GDM1 (cell line): ENCODE measurements around the gene CARD14.
"Not testable (repeated sequence)": the region's sequence is repeated elsewhere in the genome, so short reads cannot be mapped to it uniquely, and the experiment has no call there.

Source experiments
- DNase-seq: peaks from one replicate; lab custom pipeline; 2025; lab: John Stamatoyannopoulos, UW

Gene CARD14

GRCh38 chr17:80183581-80184422 lies 14.0 kb downstream of the CARD14 start:
- DNase-seq = no peak

GRCh38 chr17:80184423-80184714 lies 14.5 kb downstream of the CARD14 start:
- no peak for DNase-seq

DNA sequence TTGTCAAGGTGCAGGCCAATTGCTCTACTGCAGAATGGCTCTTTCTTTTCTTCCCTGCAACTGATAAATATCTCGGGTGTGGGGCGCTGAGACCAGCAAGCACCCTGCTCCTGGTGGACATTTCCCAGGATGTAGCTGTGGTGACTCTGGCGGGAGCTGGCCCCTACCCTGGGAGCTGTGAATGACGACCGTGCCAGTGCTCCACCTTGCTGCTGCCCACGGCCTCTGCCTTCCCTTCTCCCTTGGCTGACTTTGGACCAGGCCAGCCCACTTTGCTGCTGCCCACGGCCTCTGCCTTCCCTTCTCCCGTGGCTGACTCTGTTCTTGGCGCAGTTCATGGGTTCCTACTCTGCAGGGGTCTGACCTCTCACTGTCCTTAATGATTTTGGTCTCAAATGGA lies 16.1 kb downstream of the CARD14 start:
- DNase-seq = no peak

- DNase-seq = no peak
These were observed 17.3 kb downstream of the CARD14 start for GRCh38 chr17:80187090-80187489.

GRCh38 chr17:80187515-80187941 lies 17.7 kb downstream of the CARD14 start:
- no peak for DNase-seq

GRCh38 chr17:80189611-80190010 lies 19.8 kb downstream of the CARD14 start:
- DNase-seq = no peak

GRCh38 chr17:80190716-80191115 lies 20.9 kb downstream of the CARD14 start:
- no peak for DNase-seq

DNA sequence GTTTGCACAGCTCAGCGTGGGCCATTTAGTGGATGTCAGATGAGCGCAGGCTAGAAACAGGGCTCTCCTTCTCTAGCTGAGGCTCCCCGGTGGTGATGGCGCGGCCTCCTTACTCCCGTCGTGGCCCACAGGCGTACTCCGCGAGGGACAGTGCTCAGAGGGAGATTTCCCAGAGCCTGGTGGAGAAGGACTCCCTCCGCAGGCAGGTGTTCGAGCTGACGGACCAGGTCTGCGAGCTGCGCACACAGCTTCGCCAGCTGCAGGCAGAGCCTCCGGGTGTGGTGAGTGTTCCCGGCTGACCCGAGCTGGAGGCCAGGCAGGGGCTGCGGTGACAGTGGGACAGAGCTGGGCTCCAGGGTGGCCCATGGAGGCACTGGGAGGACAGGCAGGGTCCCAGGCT lies 21.4 kb downstream of the CARD14 start:
- DNase-seq = no peak

DNA sequence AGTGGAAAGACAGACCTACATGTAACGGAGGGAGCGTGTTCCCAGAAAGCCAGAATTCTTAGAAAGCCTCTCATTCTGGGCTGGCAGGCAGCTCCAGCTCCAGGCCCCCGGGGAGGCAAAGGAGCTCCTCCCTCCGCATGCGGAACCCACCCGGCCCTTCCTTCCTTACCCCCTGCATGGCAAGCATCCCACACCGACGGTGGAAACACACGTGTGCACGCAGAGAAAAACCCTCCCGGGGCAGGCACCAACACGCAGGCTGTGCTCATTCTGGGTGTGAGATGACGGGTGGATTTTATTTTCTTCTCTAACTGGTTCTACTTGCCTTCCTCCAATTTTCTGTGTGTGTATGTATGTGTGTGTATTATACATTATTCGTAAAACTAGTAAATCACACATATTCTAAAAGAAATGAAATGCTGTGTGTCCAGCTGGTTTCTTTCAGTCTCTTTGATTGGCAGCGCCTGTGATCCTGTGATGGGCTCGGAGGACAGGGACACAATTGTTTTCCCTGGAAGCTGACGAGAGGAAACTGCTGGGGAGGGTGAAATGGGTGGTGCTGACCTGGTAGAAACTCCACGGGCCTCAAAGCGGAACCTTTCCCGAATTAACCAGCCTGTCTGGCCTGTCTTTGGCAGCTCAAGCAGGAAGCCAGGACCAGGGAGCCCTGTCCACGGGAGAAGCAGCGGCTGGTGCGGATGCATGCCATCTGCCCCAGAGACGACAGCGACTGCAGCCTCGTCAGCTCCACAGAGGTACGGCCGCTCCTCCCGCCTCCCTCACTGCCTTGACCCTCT lies 22.2 kb downstream of the CARD14 start:
- no peak for DNase-seq

GRCh38 chr17:80195141-80195540 lies 25.3 kb downstream of the CARD14 start:
- DNase-seq = no peak

DNA sequence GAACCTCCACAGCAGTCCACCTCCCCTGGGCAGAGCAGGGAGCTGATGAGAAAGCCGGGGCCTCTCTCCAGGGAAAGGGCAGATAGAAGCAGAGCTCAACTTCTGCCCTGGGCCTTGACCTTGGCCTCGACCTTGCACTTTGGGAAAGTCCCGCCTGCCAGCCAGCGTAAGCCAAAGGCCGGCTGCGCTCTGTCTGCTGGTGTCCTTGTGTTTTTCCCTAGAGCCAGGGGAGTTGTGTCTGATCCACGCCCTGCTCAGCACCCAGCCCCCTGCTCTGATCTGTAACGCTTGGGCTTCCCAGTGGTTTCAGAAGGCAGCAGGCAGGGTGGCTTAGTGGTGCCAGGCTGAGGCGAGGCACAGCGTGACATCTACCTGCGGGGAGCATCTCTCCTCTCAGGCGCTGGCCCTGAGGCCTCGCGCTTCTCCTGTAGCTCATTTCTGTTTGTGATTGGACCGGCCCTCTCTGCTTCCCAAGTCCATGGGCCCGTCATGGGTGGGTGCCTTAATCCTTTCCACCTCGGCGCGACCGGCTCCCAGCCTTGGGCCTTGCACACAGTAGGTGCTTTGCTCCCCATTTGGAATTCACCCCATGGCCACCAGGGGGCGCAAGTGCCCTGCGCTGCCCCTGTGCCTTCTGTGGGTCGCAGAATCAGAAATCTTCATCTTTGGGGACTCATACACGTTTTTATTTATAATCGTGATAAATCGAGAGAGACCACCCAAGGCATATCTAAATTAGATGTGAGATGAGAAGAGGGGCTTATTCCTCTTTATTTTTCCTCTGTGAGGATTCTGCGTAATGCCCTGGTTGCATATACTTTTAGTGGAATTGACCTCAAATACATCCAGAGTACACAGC lies 26.1 kb downstream of the CARD14 start:
- no peak for DNase-seq

DNA sequence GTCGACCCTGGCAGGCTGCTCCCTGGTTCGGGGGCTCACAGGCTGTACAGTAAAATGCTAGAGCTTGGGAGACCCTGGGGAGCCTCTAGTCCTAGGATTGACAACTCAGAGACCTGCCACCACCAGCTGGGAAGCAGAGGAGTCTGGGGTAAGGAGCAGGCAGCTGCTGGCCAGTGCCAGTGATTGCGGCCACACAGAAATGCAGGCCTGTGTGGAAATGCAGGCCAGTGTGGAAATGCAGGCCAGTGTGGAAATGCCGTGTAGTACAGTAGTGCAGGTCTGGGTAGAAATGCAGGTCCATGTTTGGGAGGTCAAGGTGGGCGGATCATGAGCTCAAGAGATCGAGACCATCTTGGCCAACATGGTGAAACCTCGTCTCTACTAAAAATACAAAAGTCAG lies 26.8 kb downstream of the CARD14 start:
- no peak for DNase-seq

GRCh38 chr17:80198144-80198661 lies 28.4 kb downstream of the CARD14 start:
- DNase-seq = no peak

DNA sequence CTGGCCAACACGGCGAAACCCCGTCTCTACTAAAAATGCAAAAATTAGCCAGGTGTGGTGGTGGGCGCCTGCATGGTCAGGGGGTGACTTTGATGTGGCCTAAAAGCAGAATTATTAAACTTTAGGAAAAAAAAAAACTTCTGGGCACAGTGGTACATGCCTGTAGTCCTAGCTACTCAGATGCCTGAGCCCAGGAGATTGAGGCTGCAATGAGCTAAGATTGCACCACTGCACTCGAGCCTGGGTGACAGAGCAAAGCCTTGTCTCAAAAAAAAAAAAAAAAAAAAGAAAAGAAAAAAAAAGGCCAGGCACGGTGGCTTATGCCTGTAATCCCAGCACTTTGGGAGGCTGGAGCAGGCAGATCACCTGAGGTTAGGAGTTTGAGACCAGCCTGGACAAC lies 29.5 kb downstream of the CARD14 start:
- DNase-seq = not testable (repeated sequence)

- DNase-seq = no peak
These were observed 31.6 kb downstream of the CARD14 start for GRCh38 chr17:80201446-80201845.

DNA sequence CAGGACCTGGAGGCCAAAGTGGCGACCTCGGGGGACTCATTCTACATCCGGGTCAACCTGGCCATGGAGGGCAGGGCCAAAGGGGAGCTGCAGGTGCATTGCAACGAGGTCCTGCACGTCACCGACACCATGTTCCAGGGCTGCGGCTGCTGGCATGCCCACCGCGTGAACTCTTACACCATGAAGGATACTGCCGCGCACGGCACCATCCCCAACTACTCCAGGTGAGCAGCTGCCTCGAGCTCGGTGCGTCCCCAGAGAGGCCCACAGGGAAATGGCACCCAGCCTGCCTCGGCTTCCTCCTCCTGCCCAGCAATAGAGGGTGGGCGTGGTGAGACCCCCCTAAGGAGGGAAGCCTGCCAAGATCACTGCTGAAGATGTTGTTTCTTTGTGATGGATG lies 32.4 kb downstream of the CARD14 start:
- no peak for DNase-seq

DNA sequence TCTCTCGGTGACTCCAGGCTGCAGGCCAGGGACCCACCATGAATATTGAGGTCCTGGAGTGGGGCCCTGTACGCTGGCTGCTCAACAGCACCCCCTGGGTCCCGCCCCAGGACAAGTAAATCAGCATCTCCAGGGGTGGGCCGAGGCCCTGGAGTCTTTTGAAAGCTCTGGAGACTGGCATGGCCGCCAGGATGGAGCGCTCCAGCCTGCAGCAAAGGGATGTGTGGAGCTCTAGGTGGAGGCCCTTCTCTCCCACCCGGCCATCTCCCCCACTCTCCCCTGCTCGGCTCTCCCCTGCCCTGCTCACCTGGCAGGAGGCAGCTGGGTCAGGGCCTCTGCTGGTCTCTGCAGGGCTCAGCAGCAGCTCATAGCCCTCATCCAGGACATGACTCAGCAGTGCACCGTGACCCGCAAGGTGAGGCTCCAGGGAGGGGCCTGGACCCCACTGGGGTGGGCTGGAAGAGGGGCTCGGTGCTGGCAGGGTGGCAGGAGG lies 33.7 kb downstream of the CARD14 start:
- no peak for DNase-seq

DNA sequence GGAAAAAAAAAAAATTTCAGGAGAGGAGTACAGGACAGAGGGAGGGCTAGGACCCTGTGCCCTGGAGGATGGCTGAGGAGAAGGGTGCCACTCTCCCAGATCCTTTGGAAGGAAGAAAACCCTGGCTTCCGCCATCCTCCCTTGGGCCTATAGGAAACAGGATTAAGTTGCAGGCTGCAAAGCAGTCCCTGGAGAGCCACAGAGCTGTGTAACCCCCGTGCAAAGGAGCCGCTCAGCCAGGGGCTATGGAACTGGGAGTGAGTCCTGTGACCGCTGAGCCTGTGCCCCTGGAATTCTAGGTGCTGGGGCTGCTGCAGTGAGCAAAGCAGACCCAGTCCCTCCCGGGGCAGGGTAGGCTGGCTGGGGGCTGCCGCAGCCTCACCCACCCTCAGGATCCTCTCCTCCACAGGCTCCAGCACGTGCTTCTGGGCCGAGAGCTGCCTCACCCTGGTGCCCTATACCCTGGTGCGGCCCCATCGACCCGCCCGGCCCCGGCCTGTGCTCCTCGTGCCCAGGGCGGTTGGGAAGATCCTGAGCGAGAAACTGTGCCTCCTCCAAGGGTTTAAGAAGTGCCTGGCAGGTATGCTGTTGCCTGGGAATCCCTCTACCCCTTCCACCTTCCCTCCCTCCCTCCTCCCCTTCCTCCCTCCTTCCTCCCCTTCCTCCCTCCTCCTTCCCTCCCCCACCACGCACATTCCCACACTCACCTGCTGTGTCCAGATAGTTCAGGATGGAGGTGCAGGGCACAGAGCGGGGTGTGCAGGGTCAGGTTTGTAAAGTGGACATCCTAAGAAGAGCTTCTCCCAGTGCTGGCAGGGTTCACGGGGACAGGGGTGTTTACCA lies 35.0 kb downstream of the CARD14 start:
- no peak for DNase-seq

GRCh38 chr17:80205811-80206210 lies 36.0 kb downstream of the CARD14 start:
- DNase-seq = no peak

GRCh38 chr17:80208050-80208449 lies 38.2 kb downstream of the CARD14 start:
- no peak for DNase-seq

DNA sequence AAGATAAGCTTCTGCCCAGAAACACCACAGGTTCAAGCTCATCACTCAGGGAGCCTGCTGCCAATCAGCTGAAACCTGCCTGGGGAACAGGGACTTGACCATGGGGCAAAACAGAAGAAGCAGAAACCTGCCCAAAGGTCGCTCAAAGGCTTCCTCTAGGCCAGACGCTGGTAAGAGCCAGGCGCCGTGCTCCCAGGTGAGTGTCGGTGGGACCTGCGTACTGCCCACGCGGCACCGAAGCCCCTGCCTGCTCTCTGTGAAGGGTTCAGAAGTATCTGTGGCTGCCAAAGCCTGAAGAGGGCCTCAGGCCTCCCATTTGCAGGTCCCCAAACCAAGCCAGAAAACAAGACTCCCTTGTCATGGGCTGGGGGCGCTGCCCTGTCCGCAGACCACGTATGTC lies 39.9 kb downstream of the CARD14 start:
- DNase-seq = no peak
